GM19397 (cell line): Measurements from ENCODE around the gene MAPK8IP3.
A peak's percentile ranks its signal among the peaks of the same experiment; 100 is the strongest.

ENCODE experiments used
- ATAC-seq: cut with Tn5 transposase; IDR thresholded peaks from one replicate; pipeline ENCODE4 v1.9.1; 2021; ENCODE audit warnings: mild to moderate bottlenecking, moderate library complexity; ENCODE audit not compliant: unreplicated experiment

MAPK8IP3 gene

DNA sequence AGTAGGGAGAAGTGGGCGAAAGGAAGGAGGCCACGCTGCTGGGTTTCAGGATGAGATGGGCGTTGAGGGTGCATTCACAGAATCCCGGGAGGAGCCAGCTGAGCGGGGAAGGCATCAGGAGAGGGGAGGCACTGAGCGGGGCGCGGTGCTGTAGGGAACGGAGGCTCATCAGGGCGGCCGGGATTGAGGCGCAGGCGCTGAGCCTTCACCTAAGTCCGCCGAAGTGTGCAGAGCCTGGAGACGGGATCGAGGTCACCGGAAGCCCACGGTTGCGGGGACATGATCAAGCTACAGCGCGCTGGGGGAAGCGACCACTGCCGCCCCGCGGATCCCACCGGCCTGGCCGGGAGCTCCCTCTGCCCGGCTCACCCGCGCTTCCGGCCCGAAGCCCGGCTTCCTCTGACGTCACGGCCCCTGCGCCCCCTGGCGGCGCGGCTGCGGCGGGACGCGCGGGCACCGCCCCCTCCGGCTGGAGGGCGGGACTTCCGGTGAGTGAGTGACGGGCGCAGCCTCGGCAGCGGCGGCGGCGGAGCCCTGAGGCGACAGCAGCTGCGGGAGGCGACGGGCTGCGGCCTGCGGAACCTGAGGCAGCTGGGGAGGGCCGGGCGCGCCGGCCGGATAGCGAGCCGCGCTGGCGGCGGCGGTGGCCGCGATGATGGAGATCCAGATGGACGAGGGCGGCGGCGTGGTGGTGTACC, at the start of gene MAPK8IP3:
Gene MAPK8IP3, plus strand, starts transcription at position 508 of the 698 bp plus-strand sequence. Its CDS starts 145 bp downstream, at position 653.
- ATAC-seq = peak; percentile 86

- ATAC-seq = no peak
Measured at GRCh38 chr16:1656808-1657617, 49.0 kb upstream of the MAPK8IP3 start.

GRCh38 chr16:1657841-1658240, 48.2 kb upstream of the MAPK8IP3 start:
- ATAC-seq = no peak

DNA sequence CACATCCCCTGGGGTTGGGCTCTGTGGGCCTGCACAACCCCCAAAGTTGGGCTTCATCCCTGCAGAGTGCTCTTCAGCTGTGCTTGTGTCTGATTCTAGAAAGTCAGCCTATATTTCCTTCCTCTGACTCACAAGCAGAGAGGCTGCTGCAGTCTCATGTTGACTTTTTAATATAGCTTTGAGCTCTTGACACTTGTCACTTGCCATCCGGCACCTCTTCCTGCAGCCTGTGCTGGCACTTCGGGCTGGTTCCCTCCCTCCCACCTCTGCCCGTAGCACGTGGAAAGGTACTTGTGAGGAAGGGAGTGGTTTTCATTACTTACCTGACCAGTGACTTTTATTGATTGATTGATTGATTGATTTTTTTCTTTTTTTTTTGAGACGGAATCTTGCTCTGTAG, 47.0 kb upstream of the MAPK8IP3 start:
- ATAC-seq = no peak

- no peak for ATAC-seq
Measured at GRCh38 chr16:1661826-1662225, 44.2 kb upstream of the MAPK8IP3 start.

DNA sequence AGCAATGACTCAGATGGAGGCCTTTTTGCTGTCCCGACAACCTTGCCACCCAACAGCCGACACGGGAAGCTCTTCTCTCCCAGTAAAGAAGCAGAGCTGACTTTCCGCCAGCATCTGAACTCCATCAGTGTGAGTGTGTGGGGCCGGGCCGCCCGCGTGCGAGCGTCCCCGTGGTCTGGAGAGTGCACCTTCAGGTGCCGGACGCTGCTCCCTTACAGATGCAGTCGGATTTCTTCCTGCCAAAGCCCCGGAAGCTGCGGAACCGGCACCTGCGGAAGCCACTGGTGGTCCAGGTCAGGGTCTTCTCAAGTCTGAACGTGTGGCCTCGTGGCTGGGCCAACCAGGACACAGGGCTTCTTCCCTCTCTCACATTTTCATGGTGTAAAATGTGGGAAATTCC, 43.5 kb upstream of the MAPK8IP3 start:
- ATAC-seq = no peak

- no peak for ATAC-seq
Measured at GRCh38 chr16:1665829-1666228, 40.2 kb upstream of the MAPK8IP3 start.

GRCh38 chr16:1666316-1666715, 39.7 kb upstream of the MAPK8IP3 start:
- ATAC-seq = no peak

DNA sequence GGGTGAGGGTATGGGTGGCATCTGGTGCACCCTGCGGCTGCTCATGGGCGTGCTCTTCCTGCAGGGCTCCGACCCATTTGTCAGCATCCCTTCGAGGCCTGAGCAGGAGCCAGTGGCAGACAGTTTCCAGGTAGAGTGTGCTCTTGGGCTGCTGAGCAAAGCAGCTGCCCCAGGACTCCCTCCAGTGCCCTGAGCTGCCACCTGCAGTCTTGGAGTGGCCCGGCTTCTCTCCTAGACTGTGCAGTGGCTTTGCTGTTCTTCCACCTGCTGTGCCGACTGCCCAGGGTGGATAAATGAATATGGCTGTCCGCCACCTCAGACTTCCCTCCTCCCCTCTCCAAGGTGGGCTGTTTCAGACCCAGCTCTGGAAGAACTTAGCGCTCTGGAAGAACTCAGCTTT, 38.7 kb upstream of the MAPK8IP3 start:
- ATAC-seq = no peak

DNA sequence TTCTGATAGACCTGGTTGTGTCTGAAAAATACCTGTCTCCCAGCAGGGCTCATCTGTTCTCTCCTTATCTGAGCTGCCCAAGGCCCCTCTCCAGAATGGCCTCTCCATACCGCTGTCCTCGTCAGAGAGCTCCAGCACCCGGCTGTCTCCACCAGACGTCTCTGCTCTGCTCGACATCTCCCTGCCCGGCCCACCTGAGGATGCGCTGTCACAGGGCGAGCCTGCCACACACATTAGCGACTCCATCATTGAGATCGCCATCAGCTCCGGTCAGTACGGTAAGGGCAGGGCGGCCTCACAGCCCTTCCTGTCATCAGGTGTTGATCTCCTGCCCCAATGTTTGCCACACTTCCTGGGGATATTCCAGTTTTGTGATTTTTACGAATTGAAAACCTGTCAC, 38.1 kb upstream of the MAPK8IP3 start:
- no peak for ATAC-seq

DNA sequence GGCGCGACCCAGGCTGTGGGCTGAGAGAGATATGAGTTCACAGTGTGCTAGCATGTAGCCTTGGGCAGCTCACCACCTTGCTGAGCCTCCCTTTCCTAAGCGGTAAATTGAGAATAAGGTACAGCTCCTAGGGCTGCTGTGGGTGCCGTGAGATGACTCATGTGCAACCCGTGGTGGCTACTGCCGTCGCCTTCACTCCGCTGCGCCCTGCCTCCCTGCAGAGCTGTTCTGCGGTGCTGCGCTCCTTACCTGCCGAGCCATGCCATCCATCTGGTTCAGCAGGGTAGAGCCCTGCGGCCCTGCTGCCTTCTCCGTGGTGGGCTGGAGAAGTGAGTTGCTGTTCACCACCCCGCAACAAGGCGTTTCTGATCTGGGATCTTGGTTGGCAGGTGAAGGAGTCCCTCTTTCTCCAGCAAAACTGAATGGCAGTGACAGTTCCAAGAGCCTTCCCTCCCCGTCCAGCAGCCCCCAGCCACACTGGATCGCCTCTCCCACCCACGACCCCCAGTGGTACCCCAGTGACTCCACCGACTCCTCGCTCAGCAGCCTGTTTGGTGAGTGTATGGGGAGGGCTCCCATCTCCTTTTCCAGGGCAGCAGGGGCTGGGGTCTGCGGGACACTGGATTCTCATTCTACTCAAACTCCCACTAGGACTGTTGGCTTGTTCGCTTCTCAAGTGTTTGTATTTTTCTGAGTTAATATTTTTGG, 37.2 kb upstream of the MAPK8IP3 start:
- ATAC-seq = no peak

DNA sequence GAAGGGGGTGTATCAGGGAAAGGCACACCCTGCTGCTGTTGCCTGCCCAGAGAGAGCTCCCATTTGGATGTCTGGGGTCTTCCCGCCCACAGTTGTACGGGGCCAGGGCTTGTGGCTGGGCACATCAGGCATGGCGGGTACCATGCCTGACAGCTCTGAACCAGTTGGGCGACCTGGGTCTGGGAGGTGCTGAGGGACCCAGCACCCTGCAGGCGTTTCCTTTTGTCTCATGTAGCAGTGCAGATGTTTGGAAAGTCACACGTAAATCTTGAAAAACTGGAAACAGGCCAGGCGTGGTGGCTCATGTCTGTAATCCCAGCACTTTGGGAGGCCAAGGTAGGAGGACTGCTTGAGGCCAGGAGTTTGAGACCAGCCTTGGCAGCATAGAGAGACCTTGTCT, 36.3 kb upstream of the MAPK8IP3 start:
- no peak for ATAC-seq

DNA sequence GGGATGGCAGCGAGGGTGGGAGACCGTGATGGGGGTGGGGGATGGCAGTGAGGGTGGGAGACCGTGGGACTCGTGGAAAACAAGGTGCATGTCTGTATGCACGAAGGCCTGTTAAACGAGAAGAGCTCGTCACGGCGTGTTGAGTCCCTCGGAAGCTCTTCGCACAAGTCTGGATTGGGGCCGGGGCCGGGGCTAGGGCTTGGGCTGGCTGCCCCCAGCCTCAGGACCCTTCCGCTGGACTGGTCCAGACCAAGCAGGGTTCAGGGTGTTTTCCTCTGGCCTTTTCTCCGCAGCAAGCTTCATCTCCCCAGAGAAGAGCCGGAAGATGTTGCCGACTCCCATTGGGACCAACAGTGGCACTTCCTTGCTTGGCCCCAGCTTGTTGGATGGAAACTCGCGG, 35.6 kb upstream of the MAPK8IP3 start:
- ATAC-seq = no peak

GRCh38 chr16:1670866-1671265, 35.1 kb upstream of the MAPK8IP3 start:
- ATAC-seq = no peak

- ATAC-seq = no peak
Measured at GRCh38 chr16:1673424-1674151, 32.4 kb upstream of the MAPK8IP3 start.

- no peak for ATAC-seq
Measured at GRCh38 chr16:1674306-1674705, 31.7 kb upstream of the MAPK8IP3 start.

- no peak for ATAC-seq
Measured at GRCh38 chr16:1674751-1675664, 31.0 kb upstream of the MAPK8IP3 start.

DNA sequence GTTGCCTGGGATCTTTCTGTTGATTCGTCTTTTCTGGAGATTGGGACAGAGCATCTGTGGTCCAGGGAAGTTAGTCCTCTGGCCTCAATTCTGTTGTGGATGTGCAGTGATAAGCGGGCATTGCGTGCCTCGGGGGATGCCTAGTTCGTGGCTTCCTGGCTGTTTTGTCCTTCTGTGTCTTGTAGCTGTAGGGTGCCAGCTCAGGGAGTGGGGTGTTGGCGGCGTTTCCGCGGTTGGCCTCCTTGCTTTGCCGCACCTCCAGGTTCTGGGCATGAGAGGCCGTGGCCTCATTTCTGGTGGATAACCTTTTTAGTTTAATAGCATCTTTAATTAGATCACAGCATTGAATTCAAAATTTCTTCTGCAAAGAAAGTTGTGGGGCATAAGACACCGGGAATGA, 29.3 kb upstream of the MAPK8IP3 start:
- ATAC-seq = no peak

DNA sequence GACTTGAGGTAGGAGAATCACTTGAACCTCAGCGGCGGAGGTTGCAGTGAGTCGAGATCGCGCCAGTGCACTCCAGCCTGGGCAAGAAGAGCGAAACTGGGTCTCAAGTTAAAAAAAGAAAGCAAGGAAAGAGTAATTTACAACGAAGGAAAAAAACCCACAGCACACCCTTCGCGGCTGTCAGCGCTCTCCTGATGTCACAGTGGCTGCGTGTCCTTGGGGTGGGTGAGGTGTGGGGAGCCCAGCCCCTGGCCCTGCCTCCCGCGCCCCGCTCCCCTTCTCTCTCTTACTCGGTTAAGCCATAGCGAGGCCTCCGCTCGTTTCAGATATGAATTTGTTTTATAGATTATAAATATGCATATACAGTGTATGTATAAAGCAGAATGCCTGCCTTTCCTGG, 28.7 kb upstream of the MAPK8IP3 start:
- no peak for ATAC-seq

DNA sequence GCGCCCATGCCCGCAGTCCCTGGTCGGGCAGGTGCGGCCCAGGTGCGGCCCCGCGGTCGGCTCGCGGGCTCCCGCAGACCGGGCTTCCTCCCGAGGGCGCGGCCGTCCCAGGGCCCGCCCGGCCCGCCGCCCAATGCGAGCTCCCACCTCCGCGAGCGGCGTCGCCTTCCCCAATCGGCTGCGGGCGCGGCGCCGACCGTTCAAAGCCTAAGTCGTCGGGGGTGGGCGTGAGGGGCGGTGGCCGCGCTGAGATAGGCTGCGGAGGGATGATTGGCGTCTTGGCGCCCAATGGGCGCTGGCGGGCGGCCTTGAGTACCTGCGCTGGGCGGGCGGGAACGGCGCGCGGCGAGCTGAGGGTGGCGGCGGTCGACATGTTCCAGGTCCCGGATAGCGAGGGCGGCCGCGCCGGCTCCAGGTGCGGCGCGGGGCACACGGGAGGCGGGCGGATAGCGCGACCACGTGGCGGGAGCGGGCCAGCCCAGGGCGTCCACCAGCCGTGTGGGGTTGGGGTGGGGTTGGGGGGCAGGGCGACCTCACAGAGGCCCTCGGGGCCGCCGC, 28.0 kb upstream of the MAPK8IP3 start, which contains the start of gene JPT2:
Gene JPT2, plus strand, starts transcription at position 338 of the 558 bp plus-strand sequence. Its CDS starts 34 bp downstream, at position 372.
- ATAC-seq = peak; percentile 92
